HEK293 (cell line): ENCODE results near the gene DNHD1.
A peak's percentile ranks its signal among the peaks of the same experiment; 100 is the strongest.

ENCODE experiments used
- EGR2 ChIP-seq: fragments of 450-650 bp; formaldehyde crosslinking; IDR thresholded peaks from 2 replicates; pipeline ENCODE4 v1.5.1; 2016; ENCODE audit warnings: low read depth, missing biosample characterization, missing genetic modification characterization
- GLI2 ChIP-seq: fragments of 450-650 bp; formaldehyde crosslinking; IDR thresholded peaks from 2 replicates; pipeline ENCODE4; 2017; ENCODE audit warnings: missing biosample characterization, missing genetic modification characterization, low read depth, borderline replicate concordance
- INSM2 ChIP-seq: fragments of 450-650 bp; formaldehyde crosslinking; IDR thresholded peaks from 2 replicates; pipeline ENCODE4 v1.5.1; 2016; ENCODE audit warnings: missing biosample characterization, missing genetic modification characterization
- KLF8 ChIP-seq: fragments of 450-650 bp; formaldehyde crosslinking; IDR thresholded peaks from 2 replicates; pipeline ENCODE4 v1.5.1; 2016; ENCODE audit warnings: missing biosample characterization, missing genetic modification characterization
- OSR2 ChIP-seq: fragments of 450-650 bp; formaldehyde crosslinking; IDR thresholded peaks from 2 replicates; pipeline ENCODE4 v1.5.1; 2016; ENCODE audit warnings: missing biosample characterization, missing genetic modification characterization
- YY1 ChIP-seq: fragments of 450-650 bp; formaldehyde crosslinking; IDR thresholded peaks from 2 replicates; pipeline ENCODE4 v1.5.1; 2018; ENCODE audit warnings: missing biosample characterization, missing genetic modification characterization
- ZBTB17 ChIP-seq: fragments of 450-650 bp; formaldehyde crosslinking; IDR thresholded peaks from 2 replicates; pipeline ENCODE4 v1.5.1; 2016; ENCODE audit warnings: missing biosample characterization, missing genetic modification characterization
- ZBTB20 ChIP-seq: fragments of 450-650 bp; formaldehyde crosslinking; IDR thresholded peaks from 2 replicates; pipeline ENCODE4 v1.5.1; 2016; ENCODE audit warnings: missing biosample characterization, missing genetic modification characterization
- ZFHX2 ChIP-seq: fragments of 450-650 bp; formaldehyde crosslinking; conservative IDR thresholded peaks from 2 replicates; pipeline ENCODE4 v1.5.1; 2016; ENCODE audit warnings: missing biosample characterization, missing genetic modification characterization
- ZIC2 ChIP-seq: fragments of 450-650 bp; formaldehyde crosslinking; IDR thresholded peaks from 2 replicates; pipeline ENCODE4 v1.5.1; 2016; ENCODE audit warnings: missing biosample characterization, missing genetic modification characterization
- ZNF146 ChIP-seq: fragments of 450-650 bp; formaldehyde crosslinking; IDR thresholded peaks from 2 replicates; pipeline ENCODE4 v1.5.1; 2016; ENCODE audit warnings: missing biosample characterization, missing genetic modification characterization
- ZNF16 ChIP-seq: fragments of 450-650 bp; formaldehyde crosslinking; IDR thresholded peaks from 2 replicates; pipeline ENCODE4 v1.5.1; 2016; ENCODE audit warnings: low read depth, missing biosample characterization, missing genetic modification characterization
- ZNF2 ChIP-seq: fragments of 450-650 bp; formaldehyde crosslinking; IDR thresholded peaks from 2 replicates; pipeline ENCODE4 v1.5.1; 2016; ENCODE audit warnings: missing biosample characterization, missing genetic modification characterization
- ZNF214 ChIP-seq: fragments of 450-650 bp; formaldehyde crosslinking; IDR thresholded peaks from 2 replicates; pipeline ENCODE4 v1.5.1; 2017; ENCODE audit warnings: missing biosample characterization, mild to moderate bottlenecking, missing genetic modification characterization, borderline replicate concordance
- ZNF324 ChIP-seq: fragments of 450-650 bp; formaldehyde crosslinking; IDR thresholded peaks from 2 replicates; pipeline ENCODE4 v1.5.1; 2016; ENCODE audit warnings: missing biosample characterization, missing genetic modification characterization
- ZNF341 ChIP-seq: fragments of 450-650 bp; formaldehyde crosslinking; IDR thresholded peaks from 2 replicates; pipeline ENCODE4; 2016; ENCODE audit warnings: low read depth, missing biosample characterization, missing genetic modification characterization
- ZNF571 ChIP-seq: fragments of 450-650 bp; formaldehyde crosslinking; IDR thresholded peaks from 2 replicates; pipeline ENCODE4 v1.5.0; 2017; ENCODE audit warnings: missing biosample characterization, missing genetic modification characterization
- ZNF596 ChIP-seq: fragments of 450-650 bp; IDR thresholded peaks from 2 replicates; pipeline ENCODE4 v1.5.0; 2018; ENCODE audit warnings: missing biosample characterization, mild to moderate bottlenecking, missing genetic modification characterization, moderate library complexity
- ZNF600 ChIP-seq: fragments of 450-650 bp; formaldehyde crosslinking; IDR thresholded peaks from 2 replicates; pipeline ENCODE4 v1.5.1; 2016; ENCODE audit warnings: missing biosample characterization, missing genetic modification characterization
- ZNF768 ChIP-seq: fragments of 450-650 bp; formaldehyde crosslinking; IDR thresholded peaks from 2 replicates; pipeline ENCODE4 v1.5.1; 2018; ENCODE audit warnings: missing biosample characterization, mild to moderate bottlenecking, missing genetic modification characterization
- TF ChIP-seq, protein P1 (sequence below): fragments of 450-650 bp; formaldehyde crosslinking; IDR thresholded peaks from 2 replicates; pipeline ENCODE4 v1.5.1; 2016; ENCODE audit warnings: missing biosample characterization, missing genetic modification characterization, low read depth
- TF ChIP-seq, protein P2 (sequence below): fragments of 450-650 bp; formaldehyde crosslinking; IDR thresholded peaks from 2 replicates; pipeline ENCODE4 v1.5.1; 2016; ENCODE audit warnings: missing biosample characterization, missing genetic modification characterization
- TF ChIP-seq, protein P3 (sequence below): fragments of 450-650 bp; formaldehyde crosslinking; IDR thresholded peaks from 2 replicates; pipeline ENCODE4 v1.5.1; 2016; ENCODE audit warnings: missing biosample characterization, missing genetic modification characterization
- TF ChIP-seq, protein P4 (sequence below): fragments of 450-650 bp; formaldehyde crosslinking; conservative IDR thresholded peaks from 2 replicates; pipeline ENCODE4 v1.5.1; 2016; ENCODE audit warnings: low read depth, missing biosample characterization, missing genetic modification characterization
- TF ChIP-seq, protein P5 (sequence below): fragments of 450-650 bp; formaldehyde crosslinking; IDR thresholded peaks from 2 replicates; pipeline ENCODE4 v1.5.1; 2016; ENCODE audit warnings: missing biosample characterization, missing genetic modification characterization
- TF ChIP-seq, protein P6 (sequence below): fragments of 450-650 bp; formaldehyde crosslinking; IDR thresholded peaks from 2 replicates; pipeline ENCODE4 v1.5.1; 2016; ENCODE audit warnings: missing biosample characterization, missing genetic modification characterization

The DNHD1 gene

GRCh38 chr11:6603287-6604080 lies 106.4 kb downstream of the DNHD1 start, which contains the start of the genes ILK and RRP8 (continued):
- TF ChIP-seq, protein P1, sequence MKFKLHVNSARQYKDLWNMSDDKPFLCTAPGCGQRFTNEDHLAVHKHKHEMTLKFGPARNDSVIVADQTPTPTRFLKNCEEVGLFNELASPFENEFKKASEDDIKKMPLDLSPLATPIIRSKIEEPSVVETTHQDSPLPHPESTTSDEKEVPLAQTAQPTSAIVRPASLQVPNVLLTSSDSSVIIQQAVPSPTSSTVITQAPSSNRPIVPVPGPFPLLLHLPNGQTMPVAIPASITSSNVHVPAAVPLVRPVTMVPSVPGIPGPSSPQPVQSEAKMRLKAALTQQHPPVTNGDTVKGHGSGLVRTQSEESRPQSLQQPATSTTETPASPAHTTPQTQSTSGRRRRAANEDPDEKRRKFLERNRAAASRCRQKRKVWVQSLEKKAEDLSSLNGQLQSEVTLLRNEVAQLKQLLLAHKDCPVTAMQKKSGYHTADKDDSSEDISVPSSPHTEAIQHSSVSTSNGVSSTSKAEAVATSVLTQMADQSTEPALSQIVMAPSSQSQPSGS (tag by site-specific recombination): no peak
- peak; percentile 84 for TF ChIP-seq ZNF600 (tag by site-specific recombination)
- TF ChIP-seq YY1: peak; percentile 60; the same call in 1 of the 2 replicates
- TF ChIP-seq, protein P2, sequence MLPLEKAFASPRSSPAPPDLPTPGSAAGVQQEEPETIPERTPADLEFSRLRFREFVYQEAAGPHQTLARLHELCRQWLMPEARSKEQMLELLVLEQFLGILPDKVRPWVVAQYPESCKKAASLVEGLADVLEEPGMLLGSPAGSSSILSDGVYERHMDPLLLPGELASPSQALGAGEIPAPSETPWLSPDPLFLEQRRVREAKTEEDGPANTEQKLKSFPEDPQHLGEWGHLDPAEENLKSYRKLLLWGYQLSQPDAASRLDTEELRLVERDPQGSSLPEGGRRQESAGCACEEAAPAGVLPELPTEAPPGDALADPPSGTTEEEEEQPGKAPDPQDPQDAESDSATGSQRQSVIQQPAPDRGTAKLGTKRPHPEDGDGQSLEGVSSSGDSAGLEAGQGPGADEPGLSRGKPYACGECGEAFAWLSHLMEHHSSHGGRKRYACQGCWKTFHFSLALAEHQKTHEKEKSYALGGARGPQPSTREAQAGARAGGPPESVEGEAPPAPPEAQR (tag by site-specific recombination): 0 out of 2 replicates have a peak, but pooled peaks have one; percentile 52
- TF ChIP-seq ZNF768 (tag by site-specific recombination): no peak
- peak; percentile 55 for TF ChIP-seq ZFHX2
- TF ChIP-seq ZNF2: no peak
- no peak for TF ChIP-seq ZNF214 (tag by site-specific recombination)
- no peak for TF ChIP-seq GLI2 (tag by site-specific recombination)
- TF ChIP-seq, protein P3, sequence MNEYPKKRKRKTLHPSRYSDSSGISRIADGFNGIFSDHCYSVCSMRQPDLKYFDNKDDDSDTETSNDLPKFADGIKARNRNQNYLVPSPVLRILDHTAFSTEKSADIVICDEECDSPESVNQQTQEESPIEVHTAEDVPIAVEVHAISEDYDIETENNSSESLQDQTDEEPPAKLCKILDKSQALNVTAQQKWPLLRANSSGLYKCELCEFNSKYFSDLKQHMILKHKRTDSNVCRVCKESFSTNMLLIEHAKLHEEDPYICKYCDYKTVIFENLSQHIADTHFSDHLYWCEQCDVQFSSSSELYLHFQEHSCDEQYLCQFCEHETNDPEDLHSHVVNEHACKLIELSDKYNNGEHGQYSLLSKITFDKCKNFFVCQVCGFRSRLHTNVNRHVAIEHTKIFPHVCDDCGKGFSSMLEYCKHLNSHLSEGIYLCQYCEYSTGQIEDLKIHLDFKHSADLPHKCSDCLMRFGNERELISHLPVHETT (tag by site-specific recombination): 0 out of 2 replicates have a peak, but pooled peaks have one; percentile 55
- TF ChIP-seq ZNF596 (tag by site-specific recombination): peak; percentile 11; the same call in 1 of the 2 replicates
- TF ChIP-seq KLF8 (tag by site-specific recombination): peak; percentile 88
- peak; percentile 57; the same call in 1 of the 2 replicates for TF ChIP-seq ZIC2
- TF ChIP-seq, protein P4, sequence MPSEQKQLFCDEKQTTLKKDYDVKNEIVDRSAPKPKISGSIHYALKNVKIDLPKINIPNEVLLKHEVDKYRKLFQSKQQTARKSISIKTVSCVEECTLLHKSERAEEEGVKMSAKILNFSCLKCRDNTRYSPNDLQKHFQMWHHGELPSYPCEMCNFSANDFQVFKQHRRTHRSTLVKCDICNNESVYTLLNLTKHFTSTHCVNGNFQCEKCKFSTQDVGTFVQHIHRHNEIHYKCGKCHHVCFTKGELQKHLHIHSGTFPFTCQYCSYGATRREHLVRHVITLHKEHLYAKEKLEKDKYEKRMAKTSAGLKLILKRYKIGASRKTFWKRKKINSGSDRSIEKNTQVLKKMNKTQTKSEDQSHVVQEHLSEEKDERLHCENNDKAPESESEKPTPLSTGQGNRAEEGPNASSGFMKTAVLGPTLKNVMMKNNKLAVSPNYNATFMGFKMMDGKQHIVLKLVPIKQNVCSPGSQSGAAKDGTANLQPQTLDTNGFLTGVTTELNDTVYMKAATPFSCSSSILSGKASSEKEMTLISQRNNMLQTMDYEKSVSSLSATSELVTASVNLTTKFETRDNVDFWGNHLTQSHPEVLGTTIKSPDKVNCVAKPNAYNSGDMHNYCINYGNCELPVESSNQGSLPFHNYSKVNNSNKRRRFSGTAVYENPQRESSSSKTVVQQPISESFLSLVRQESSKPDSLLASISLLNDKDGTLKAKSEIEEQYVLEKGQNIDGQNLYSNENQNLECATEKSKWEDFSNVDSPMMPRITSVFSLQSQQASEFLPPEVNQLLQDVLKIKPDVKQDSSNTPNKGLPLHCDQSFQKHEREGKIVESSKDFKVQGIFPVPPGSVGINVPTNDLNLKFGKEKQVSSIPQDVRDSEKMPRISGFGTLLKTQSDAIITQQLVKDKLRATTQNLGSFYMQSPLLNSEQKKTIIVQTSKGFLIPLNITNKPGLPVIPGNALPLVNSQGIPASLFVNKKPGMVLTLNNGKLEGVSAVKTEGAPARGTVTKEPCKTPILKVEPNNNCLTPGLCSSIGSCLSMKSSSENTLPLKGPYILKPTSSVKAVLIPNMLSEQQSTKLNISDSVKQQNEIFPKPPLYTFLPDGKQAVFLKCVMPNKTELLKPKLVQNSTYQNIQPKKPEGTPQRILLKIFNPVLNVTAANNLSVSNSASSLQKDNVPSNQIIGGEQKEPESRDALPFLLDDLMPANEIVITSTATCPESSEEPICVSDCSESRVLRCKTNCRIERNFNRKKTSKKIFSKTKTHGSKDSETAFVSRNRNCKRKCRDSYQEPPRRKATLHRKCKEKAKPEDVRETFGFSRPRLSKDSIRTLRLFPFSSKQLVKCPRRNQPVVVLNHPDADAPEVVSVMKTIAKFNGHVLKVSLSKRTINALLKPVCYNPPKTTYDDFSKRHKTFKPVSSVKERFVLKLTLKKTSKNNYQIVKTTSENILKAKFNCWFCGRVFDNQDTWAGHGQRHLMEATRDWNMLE (tag by site-specific recombination): 0 out of 2 replicates have a peak, but pooled peaks have one; percentile 31
- no peak for TF ChIP-seq ZNF146
- TF ChIP-seq, protein P5, sequence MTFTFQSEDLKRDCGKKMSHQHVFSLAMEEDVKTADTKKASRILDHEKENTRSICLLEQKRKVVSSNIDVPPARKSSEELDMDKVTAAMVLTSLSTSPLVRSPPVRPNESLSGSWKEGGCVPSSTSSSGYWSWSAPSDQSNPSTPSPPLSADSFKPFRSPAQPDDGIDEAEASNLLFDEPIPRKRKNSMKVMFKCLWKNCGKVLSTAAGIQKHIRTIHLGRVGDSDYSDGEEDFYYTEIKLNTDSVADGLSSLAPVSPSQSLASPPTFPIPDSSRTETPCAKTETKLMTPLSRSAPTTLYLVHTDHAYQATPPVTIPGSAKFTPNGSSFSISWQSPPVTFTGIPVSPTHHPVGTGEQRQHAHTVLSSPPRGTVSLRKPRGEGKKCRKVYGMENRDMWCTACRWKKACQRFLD (tag by site-specific recombination): no peak
- 0 out of 2 replicates have a peak, but pooled peaks have one; percentile 5 for TF ChIP-seq EGR2 (tag by site-specific recombination)
- TF ChIP-seq ZNF571 (tag by site-specific recombination): no peak
- TF ChIP-seq INSM2 (tag by site-specific recombination): 0 out of 2 replicates have a peak, but pooled peaks have one; percentile 32
- TF ChIP-seq OSR2 (tag by site-specific recombination): no peak
- TF ChIP-seq ZNF324 (tag by site-specific recombination): 0 out of 2 replicates have a peak, but pooled peaks have one; percentile 70
- peak; percentile 39; the same call in 1 of the 2 replicates for TF ChIP-seq ZBTB17 (tag by site-specific recombination)
- TF ChIP-seq, protein P6, sequence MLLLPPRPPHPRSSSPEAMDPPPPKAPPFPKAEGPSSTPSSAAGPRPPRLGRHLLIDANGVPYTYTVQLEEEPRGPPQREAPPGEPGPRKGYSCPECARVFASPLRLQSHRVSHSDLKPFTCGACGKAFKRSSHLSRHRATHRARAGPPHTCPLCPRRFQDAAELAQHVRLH (tag by site-specific recombination): 0 out of 2 replicates have a peak, but pooled peaks have one; percentile 44
- TF ChIP-seq ZNF341 (tag by site-specific recombination): peak; percentile 58
- TF ChIP-seq ZBTB20 (tag by site-specific recombination): peak; percentile 97
- TF ChIP-seq ZNF16 (tag by site-specific recombination): no peak
